ENCODE measurements around the gene ALDH5A1. TPM values are rescaled to one million over a fixed set of nuclear protein-coding genes. Genes with fewer than 3 reads are reported as not detected.

The ALDH5A1 gene
- polyA plus RNA-seq, 3 donors, result 3.2 to 6.7 (median 3.4) TPM

DNA sequence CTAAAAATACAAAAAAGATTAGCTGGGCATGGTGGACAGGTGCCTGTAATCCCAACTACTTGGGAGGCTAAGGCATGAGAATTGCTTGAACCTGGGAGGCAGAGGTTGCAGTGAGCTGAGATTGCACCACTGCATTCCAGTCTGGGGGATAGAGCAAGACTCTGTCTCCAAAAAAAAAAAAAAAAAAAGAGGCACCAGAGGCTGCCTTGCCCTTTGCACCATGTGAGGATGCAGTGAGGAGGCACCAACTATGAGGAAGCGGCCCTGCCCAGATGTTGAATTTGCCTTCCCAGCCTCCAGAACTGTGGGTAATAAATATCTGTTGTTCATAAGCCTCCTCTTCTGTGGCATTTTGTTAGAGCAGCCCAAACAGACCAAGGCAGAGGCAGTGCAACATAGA, 54.4 kb downstream of the ALDH5A1 start:
- WGBS, 3 donors, result 96 to 100% (median 97%) methylated on average over 1 of the region's 1 CpG
- H3K27ac ChIP-seq (ENCODE audit: low read depth, low read length), result no peak overlapping the region

DNA sequence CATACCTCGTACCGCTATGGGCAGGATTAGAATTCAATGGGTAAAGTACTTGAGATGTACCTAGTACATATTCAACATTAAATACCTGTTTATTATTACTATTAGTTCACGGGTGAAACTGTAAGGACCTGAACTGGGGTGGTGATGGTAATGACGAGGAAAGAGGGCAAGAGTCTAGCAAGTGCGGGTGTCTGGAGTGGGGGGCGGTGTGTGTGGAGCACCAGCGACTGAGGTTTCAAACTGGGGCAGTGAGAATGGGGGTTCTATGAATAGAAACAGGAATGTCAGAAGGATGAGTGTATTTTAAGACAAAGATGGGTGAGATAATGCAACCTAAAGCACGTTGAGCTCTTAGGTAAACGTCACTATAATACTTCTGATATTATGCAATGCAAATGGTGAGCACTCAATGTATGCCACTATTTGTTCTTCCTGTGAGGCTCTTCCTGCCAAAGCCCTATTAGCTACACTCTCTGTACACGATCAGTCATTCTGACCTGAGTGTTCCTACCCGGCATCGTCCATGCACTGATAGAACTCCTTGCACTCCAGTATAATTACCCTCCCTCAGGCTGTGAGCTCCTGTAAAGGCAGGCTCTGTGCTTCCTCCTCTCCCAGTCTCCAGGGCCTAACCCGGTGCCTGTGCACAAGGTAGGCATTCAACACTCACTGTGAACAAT, 55.0 kb downstream of the ALDH5A1 start:
- no peak overlapping the region for H3K27ac ChIP-seq (ENCODE audit: low read depth, low read length)
- WGBS, 3 donors, result 78 to 85% (median 84%) methylated on average over 13 of the region's 13 CpGs

DNA sequence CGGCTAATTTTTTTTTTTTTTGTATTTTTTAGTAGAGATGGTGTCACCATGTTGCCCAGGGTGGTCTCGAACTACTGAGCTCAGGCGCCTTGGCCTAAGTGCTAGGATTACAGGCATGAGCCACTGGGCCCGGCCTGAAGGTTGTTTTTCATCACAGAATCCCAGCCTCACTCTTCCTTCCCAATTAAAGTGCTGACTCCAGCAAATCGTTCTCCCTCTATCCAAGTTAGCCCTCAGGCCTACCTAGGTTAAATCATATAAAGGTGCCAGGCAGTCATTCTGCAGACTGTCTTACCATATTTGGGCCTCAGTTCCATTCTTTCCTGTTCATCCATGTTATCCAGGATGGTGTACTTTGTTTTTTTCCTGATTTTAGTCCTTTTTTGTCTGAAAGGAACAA, 56.4 kb downstream of the ALDH5A1 start:
- WGBS, 3 donors, result 93 to 98% (median 96%) methylated on average over 5 of the region's 5 CpGs
- H3K27ac ChIP-seq (ENCODE audit: low read depth, low read length), result no peak overlapping the region

DNA sequence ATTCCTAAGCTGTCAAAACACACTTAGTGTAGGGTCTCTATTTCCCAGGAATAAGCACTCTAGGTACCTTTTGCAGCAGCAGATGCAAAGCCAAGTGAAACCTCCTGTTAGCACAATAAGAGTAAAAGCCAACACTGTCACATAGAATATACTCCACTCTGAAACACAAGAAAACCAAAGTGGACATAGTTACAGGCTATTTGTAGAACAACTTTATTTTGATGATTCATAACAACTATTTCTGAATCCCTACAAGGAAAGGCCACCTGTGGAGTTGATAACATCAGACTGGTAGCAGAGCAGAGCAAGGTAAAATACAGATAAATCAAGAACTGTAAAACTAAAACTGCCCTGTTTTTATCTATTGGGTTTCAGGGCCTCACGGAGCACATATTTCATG, 59.7 kb downstream of the ALDH5A1 start:
- 72 to 89% (median 76%) methylated on average over 1 of the region's 1 CpG for WGBS, 3 donors
- no peak overlapping the region for H3K27ac ChIP-seq (ENCODE audit: low read depth, low read length)

DNA sequence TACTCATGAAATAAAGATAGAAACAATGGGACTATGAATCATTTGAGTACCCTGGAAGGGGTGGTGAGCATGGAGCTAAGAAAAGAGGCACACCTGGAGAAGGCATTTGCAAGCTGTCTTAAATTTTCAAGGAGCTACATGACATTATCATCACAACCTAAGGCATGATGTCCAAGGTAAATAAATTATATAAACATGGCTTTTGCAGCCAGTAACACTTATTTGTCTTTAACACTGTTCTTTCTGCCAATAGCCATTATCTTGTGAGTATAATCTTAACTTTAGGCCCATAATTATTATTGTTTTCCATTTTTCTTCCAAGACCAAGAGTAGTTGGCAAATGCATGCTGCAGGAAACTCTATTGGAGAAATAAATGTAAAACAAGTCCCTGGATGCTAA, 63.7 kb downstream of the ALDH5A1 start:
- H3K27ac ChIP-seq (ENCODE audit: low read depth, low read length), result no peak overlapping the region

DNA sequence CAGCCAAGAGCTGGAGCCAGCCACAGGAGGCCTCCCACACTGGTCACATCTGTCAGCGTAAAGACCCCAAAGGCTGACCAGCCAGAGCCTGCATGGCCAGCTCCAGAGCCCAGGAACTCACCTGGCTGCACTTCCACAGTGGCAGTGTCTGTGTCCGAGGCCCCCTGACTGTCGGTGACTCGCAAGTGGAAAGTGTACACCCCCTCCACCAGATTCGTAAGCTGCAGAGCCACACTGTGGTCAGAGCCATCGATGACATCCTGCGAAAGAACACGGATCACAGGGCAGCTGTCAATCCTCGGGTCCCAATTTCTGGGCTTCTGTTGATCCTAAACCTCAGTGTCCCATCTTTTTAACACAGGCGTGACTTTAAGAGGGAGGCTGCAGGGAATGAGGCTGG, 69.3 kb downstream of the ALDH5A1 start:
- no peak overlapping the region for H3K27ac ChIP-seq (ENCODE audit: low read depth, low read length)
- WGBS, 3 donors, result 82 to 87% (median 86%) methylated on average over 10 of the region's 10 CpGs

DNA sequence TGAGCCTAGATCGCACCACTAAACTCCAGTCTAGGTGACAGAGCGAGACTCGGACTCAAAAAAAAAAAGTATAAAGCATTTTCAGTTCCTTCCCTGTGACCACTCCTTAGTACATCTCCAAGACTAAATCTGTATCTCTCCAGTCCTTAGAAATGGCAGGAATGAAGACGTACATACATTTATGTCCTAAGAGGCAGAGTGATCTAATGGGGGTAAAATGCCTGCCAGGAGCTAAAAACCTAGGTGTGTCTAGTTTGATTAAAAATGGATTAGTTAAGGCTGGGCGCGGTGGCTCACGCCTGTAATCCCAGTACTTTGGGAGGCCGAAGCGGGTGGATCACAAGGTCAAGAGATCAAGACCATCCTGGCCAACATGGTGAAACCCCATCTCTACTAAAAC, 70.4 kb downstream of the ALDH5A1 start:
- H3K27ac ChIP-seq (ENCODE audit: low read depth, low read length), result no peak overlapping the region
- 94 to 98% (median 95%) methylated on average over 9 of the region's 9 CpGs for WGBS, 3 donors

DNA sequence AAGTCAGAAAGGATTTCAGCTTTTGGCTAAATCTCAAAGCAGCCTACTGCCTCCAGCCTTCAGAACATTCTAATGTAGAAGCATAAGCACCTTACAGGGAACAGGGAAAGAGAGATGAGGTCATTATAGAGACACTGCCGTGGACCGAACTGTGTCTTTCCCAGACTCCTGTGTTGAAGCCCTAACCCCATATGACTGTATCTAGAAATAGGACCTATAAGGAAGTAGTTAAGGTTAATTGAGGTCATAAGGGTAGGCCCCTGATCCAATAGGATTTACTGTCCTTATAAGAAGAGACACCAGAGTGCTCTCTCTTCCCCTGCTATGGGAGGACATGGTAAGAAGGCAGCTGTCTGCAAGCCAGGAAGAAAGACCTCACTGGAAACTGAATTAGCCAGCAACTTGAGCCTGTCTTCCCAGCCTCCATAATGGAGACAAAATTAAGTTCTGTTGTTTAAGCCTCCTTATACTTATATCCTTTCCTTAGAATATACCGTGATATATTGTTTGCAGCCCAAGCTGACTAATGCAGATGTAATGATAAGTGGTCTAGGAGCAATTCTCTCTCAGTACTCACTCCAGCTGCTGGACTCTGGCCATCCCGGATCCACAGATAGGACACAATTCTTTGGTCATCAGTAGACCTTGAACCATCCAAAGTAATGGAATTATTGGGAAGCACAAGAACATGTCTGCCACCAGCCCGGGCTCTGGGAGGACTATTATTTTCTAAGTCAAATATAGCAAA, 71.4 kb downstream of the ALDH5A1 start:
- WGBS, 3 donors, result 87 to 92% (median 87%) methylated on average over 5 of the region's 5 CpGs
- no peak overlapping the region for H3K27ac ChIP-seq (ENCODE audit: low read depth, low read length)

DNA sequence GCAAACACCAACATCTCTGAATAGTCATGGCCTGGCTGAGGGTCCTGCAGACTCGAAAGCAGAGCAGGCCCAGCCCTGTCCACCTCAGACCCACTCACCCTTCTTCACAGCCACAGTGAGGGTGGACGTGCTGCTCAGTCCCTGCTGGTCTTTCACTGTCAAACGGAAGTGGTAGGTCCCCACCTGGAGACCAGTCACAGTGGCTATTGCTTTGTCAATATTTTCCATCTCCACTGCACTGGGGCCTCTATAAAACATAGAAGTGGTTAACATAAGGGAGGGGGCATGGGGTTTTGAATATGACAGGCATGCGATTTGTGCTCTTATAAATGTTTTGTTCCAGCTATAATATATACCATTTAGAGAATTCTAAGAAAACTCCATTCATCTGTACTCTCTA, 73.9 kb downstream of the ALDH5A1 start:
- 58 to 78% (median 68%) methylated on average over 4 of the region's 4 CpGs for WGBS, 3 donors

DNA sequence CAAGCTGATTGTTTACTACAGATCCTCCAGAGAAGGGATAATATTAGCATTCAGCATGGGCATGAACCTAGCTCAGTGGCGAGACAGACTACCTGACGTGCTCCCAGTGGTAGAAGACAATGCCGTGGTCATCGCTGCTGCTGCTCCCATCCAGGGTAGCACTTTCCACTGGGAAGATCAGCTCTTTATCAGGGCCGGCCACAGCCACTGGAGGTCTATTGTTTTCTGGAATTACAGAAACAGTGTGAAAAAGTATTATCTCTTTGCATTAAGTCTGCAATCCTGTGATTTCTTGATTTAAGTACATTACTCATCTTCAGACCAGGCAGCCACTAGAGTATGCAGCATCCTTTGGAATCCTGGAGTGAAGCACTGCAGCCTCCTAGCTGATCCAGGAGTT, 75.0 kb downstream of the ALDH5A1 start:
- H3K27ac ChIP-seq (ENCODE audit: low read depth, low read length), result no peak overlapping the region
- 91 to 95% (median 95%) methylated on average over 5 of the region's 5 CpGs for WGBS, 3 donors

More for the DNA sequence above, 73.9 kb downstream of the ALDH5A1 start:
- no peak overlapping the region for H3K27ac ChIP-seq (ENCODE audit: low read depth, low read length)

DNA sequence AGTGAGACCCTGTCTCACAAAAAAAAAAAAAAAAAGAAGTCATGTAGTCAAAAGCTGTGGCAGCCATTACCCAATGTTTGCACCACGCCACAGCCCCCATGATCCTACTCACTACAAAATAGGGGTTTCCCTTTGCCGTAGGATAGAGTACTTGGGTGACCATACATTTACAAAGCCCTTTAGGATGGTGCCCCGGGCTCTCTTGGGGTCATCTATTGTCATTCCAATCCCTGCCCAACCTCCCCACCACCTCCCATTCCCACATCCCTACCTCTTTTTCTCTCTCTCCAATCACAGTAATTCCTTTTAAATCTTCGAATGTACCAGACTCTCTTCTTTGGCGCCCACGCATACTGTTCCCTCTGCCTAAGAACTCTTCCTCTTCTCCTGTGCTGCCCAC, 76.6 kb downstream of the ALDH5A1 start:
- H3K27ac ChIP-seq (ENCODE audit: low read depth, low read length), result no peak overlapping the region
- 82 to 90% (median 87%) methylated on average over 6 of the region's 6 CpGs for WGBS, 3 donors

DNA sequence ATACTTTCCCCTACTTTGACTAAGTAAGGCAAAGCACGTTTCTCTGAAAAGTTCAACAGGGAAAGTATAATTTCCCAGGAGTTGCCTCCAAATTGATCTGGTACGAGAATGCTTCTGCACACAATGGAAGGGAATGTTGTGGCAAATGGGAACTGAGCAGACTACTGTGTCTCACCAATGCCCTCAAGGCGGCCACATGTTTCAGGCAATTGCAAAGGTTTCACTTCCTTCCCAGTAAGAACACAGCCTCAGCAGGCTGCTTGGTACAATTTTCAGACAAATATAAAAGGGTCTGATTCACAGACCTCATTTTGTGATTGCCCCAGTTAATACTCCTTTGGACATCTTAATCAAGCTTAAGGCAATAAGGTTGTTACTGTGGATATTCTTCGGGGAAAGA, 80.0 kb downstream of the ALDH5A1 start:
- WGBS, 3 donors, result 70 to 87% (median 71%) methylated on average over 4 of the region's 4 CpGs
- H3K27ac ChIP-seq (ENCODE audit: low read depth, low read length), result no peak overlapping the region

DNA sequence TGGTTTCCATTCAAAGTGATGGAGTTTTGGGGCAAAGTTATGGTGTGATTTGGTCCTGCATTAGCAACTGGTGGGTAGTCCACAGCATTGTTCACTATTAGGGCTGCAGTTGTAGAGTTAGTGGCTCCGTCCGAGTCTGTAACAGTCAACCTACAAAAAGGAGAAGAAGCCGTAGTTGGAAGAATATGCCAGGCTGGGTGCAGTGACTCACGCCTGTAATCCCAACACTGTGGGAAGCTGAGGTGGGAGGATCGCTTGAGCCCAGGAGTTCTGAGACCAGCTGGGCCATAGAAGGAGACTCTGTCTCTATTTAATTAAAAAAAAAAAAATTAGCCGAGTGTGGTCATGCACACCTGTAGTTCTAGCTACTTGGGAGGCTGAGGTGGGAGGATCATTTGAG, 81.7 kb downstream of the ALDH5A1 start:
- no peak overlapping the region for H3K27ac ChIP-seq (ENCODE audit: low read depth, low read length)
- 89% methylated on average over 6 of the region's 6 CpGs for WGBS, 3 donors

DNA sequence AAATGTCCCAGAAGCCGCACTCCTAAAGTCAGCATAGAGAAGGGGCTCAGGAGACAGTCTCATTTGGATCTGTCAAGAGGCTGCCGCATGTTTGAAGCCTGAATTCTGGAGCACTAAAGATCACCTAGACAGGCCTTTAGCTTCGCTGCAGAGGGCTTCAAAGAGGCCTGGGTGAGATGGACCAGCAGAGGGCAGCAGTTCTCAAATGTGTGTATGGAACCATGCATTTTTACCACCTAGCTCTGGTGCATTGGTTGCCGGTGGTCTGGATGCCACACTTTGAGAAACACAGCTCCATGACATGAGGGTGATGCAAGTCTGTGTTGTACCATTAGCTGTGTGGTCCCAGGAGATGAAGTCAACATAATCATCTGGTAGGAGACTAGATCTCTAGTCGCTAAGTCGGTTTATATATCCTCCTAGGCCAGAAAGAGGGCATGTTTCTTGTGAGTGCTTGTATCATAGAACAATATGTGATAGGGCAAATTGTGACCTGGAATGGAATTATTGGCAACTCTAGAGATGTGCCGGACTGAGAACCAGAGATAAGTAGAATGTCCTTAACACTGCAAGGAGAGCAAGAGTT, 86.4 kb downstream of the ALDH5A1 start:
- H3K27ac ChIP-seq (ENCODE audit: low read depth, low read length), result no peak overlapping the region
- WGBS, 3 donors, result 49 to 60% (median 57%) methylated on average over 7 of the region's 7 CpGs

DNA sequence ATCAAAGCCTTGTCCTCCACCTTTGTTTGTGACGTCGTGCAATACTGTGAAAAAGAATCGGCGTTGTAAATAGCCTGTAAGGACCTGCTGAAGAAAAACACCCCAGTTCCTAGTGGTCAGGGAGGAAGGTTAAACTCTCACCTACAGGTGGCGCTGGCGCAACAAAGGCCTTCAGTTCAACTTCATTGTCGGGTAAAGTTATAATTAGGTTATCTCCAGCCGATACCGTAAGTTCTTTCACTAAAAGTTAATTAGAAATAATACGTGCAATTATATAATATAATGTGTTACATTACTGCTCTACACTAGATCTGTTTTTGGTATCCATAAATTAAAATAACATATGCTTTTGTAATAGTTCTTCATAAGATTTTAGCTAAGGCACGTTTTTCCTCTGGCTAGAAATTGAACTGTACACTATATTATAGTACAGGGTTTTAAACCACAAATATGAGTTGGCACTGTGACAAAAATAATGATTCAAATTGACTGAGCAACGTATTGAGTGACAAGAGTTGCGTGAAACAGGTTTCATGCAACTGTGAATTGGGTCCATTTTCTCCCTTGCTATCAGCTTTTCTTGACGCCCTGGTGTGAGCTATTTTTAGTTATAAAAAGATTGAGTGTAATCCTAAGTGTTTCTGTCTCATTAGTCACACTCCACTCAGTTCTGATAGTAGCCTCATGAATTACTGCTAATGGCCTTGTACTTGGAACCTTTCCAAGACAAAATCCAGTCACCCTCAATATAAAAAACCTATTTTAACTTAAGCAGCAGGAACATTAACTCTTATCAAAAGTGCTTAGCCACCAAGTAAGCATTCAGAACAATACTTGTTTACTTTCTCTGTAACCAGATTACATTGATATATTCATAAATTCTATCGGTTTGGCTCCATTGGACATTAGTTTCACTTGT, 89.0 kb downstream of the ALDH5A1 start:
- no peak overlapping the region for H3K27ac ChIP-seq (ENCODE audit: low read depth, low read length)
- 7 to 20% (median 18%) methylated on average over 15 of the region's 15 CpGs for WGBS, 3 donors

DNA sequence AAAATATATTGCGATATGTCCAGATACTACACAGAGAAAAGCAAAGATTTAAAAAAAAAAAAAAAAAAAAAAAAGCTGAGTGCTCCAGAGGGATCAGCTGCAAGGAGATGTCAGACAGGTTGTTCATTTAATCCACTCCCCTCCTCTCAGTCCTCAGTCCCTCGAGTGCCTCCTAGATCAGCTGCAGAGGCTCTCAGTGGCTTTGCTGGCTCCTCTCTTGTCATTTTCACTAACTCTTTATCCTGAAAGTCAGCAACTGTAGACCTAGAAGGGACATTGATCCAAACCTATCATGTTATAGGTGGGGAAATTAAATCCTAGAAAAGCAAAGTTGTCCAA, 89.6 kb downstream of the ALDH5A1 start:
- 53 to 87% (median 80%) methylated on average over 2 of the region's 2 CpGs for WGBS, 3 donors
- no peak overlapping the region for H3K27ac ChIP-seq (ENCODE audit: low read depth, low read length)
